GM19455 (cell line): ENCODE measurements around the gene PER2.
"Not testable (repeated sequence)": the region's sequence is repeated elsewhere in the genome, so short reads cannot be mapped to it uniquely, and the experiment has no call there.

ENCODE experiments used
- ATAC-seq: cut with Tn5 transposase; IDR thresholded peaks from one replicate; pipeline ENCODE4 v1.9.1; 2021; ENCODE audit not compliant: unreplicated experiment

PER2 gene, protein sequence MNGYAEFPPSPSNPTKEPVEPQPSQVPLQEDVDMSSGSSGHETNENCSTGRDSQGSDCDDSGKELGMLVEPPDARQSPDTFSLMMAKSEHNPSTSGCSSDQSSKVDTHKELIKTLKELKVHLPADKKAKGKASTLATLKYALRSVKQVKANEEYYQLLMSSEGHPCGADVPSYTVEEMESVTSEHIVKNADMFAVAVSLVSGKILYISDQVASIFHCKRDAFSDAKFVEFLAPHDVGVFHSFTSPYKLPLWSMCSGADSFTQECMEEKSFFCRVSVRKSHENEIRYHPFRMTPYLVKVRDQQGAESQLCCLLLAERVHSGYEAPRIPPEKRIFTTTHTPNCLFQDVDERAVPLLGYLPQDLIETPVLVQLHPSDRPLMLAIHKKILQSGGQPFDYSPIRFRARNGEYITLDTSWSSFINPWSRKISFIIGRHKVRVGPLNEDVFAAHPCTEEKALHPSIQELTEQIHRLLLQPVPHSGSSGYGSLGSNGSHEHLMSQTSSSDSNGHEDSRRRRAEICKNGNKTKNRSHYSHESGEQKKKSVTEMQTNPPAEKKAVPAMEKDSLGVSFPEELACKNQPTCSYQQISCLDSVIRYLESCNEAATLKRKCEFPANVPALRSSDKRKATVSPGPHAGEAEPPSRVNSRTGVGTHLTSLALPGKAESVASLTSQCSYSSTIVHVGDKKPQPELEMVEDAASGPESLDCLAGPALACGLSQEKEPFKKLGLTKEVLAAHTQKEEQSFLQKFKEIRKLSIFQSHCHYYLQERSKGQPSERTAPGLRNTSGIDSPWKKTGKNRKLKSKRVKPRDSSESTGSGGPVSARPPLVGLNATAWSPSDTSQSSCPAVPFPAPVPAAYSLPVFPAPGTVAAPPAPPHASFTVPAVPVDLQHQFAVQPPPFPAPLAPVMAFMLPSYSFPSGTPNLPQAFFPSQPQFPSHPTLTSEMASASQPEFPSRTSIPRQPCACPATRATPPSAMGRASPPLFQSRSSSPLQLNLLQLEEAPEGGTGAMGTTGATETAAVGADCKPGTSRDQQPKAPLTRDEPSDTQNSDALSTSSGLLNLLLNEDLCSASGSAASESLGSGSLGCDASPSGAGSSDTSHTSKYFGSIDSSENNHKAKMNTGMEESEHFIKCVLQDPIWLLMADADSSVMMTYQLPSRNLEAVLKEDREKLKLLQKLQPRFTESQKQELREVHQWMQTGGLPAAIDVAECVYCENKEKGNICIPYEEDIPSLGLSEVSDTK (N-terminal part only)

GRCh38 chr2:238287737-238288649, at the start of gene PER2:
TSS of gene PER2 (minus strand) at chr2:238288610. CDS start at chr2:238277936, 10,674 bp downstream.
- ATAC-seq, result peak; percentile 38

DNA sequence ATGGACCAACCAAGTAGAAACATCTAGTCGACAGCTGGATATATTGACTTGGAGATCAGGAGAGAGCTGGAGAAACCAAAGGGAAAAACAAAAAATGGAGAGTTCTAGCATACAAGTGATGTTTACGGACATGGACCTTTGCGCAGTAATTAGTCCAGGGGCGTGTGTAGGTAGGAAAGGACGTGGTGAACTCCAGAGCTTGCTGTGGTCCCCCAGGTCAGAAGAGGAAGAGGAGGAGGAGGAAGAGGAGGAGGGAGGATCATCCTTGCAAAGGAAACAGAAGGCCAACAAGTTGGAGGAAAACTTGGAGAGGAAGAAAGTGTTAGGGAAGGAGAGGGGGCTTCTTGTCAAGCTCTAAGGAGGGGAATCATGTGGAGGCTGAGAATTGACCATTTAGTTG, 49.4 kb upstream of the PER2 start:
- no peak for ATAC-seq

GRCh38 chr2:238336793-238337444, 48.5 kb upstream of the PER2 start:
- ATAC-seq, result no peak

DNA sequence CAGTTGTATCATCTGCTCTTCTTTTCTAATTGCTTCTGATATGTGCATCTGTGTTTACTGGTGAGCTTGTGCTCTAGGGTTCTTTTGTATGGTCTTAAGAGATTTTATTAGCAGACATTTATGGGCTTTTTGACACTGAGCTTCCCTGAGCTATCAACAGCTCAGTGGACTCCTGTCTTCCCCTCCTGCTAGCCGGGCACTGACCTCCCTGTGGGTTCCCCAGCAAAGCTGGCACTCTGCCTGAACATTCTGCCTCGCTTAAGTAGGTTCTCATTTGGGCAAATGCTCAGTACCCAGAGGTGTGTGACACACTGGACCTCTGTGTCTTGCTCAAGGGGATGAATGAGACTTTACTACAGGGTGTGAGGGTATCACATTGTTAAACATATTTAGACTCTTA, 47.7 kb upstream of the PER2 start:
- no peak for ATAC-seq

DNA sequence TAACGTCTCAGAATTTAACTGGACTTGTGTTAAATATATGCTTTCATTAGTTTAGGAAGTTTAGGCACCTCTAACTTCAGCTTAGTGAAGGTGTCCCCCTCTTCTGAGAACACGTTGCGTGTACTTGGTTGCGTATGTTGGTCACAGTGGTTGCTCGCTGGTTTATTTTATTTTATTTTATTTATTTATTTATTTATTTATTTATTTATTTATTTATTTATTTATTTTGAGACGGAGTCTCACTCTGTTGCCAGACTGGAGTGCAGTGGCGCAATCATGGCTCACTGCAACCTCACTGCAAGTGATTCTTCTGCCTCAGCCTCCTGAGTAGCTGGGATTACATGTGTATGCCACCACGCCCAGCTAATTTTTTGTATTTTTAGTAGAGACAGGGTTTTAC, 47.2 kb upstream of the PER2 start:
- ATAC-seq, result not testable (repeated sequence)

DNA sequence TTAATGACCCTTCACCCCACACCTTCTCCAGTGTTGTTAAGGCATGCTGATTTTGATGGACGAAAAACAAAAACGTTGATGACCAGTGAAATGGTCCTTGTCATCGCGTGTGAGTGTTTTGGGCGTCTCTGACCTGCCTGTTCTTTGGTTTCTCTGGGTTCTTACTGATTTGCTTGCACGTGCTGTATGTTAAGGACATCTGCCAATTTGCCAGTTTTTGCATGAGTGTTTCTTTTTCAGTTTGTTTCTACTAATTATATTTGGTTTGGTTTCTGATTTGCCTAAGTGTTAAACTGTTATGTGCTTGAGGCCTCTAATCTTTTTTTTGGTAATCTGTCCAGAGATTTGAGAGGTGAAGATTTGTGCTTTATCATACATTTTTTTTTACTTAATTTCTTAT, 46.5 kb upstream of the PER2 start:
- no peak for ATAC-seq

DNA sequence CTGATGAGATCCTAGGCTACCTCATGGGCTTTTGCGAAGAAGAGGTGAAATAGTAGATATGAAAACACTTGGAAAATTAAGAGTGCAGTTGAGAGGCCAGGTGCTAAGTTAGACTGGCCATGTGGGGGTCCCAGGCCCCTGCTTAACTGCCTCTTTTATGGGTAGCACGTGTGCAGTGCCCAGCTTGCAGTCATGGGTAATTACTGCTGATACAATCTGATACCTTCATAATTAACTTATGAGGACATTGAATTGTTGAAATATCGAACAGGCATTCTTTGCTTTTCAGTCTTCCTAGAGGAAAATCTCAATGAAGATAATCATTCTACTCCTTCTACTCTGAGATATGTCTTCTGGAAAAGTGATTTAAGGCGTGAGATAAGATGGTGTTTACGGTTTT, 43.5 kb upstream of the PER2 start:
- no peak for ATAC-seq

DNA sequence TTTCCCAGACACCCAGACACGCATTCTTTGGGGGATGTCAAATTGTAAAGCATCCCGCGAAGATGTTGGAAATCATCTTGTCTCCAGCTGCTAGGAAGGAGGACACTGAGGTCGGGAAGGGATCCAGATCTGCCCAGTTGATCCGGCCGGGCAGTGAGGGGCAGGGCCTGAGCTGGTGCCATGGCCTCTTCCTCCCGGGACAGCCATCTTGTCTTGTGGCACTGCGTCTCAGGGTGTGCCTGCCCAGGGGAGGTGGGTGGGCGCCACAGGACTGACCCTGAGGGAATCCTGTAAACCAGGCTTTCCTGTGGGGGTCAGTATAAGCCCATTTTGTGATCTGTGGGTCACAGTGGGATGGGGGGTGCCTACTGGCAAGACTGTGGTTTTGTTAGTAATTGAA, 42.0 kb upstream of the PER2 start:
- no peak for ATAC-seq

DNA sequence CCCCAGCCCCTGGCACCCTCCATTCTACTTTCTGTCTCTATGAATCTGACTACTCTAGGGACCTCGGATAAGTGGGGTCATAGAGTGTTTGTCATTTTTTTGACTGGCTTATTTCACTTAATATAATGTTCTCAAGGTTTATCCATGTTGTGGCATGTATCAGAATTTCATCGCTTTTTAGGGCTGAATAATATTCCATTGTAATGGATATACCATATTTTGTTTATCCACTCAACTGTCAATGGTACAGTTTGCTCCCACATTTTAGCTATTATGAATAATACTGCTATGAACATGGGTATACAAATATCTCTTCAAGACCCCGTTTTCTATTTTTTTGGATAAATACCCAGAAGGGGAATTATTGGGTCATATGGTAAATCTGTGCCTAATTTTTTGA, 39.3 kb upstream of the PER2 start:
- ATAC-seq, result no peak

GRCh38 chr2:238326801-238327365, 38.5 kb upstream of the PER2 start:
- ATAC-seq, result no peak

- no peak for ATAC-seq
Observed at GRCh38 chr2:238325694-238326093, 37.3 kb upstream of the PER2 start.

DNA sequence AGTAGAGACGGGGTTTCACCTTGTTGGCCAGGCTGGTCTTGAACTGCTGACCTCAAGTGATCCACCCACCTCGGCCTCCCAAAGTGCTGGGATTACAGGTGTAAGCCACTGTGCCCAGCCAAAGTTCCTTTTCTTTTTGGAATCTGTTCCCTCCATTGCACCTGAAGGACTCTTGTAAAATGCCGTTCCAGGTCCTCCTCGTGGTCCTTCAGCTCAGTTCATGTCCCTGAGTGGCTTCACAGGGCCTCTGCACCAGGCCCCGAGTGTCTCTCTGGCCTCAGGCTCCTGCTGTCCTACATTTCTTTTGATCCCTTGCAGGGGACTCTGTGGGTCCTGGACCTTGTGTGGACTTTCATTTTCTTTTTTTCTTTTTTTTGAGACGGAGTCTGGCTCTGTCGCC, 35.8 kb upstream of the PER2 start:
- not testable (repeated sequence) for ATAC-seq

DNA sequence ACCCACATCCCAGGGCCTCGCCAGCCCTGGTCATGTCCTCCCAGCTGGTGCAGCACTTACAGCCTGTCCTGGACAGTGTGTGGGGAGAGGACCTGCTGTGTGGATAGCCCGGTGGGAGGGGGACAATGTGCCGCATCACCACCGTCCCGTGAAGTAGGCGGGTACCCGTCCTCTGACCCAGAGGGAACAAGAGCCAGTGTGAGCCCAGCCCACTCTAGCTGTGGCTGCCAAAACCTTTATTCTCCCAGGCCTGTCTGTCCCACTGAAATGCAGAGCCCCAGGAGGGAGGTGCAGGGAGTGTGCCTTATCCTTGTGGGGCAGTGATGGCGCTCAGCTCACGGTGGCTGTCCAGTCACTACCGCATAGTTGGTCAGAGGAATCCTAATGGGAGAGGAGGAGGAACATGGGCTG, 33.6 kb upstream of the PER2 start:
- ATAC-seq, result no peak

DNA sequence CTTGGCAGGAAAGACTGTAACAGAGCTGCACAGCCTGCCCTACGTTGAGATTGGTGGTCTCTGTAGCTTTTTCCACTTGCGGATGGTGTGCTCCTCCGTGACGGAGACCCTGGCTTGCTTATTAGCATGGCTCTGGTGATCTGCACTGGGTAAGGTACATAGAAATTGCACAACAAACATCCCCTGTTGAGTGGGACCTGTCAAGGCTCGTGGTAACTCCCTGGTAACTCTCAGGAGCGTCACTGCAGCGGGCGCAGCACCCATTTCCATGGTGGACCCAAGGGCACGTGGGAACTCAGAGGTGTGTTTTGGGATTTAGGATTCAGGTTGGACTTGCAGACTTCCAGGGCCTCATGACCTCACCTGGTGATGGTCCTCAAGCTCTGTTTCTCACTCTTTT, 33.1 kb upstream of the PER2 start:
- no peak for ATAC-seq

DNA sequence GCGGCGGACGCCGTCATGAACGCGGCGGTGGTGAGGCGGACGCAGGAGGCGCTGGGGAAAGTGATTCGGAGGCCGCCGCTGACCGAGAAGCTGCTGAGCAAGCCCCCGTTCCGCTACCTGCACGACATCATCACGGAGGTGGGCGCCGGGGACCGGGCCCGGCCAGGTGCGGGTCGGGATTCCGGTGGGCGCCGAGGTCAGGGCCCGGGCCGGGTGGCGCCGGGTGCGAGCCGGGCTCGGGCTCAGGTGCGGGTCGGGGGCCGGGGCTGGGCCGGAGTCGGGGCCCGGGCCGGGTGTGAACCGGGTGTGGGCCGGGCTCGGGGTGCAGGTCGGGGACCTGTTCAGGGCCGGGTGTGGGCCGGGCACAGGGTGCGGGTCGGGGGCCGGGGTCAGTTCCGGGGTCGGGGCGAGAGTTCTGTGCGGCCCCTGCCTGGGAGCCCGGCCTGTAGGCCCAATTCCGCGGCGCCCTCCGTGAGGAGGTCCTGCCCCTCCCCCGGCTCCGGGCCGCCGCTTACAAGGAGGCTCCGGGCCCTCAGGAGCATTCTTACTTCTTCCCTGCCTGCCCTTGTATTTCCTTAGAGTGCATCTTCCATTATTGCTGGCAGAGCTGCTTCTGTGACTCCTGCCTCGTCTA, 32.4 kb upstream of the PER2 start:
- peak; percentile 51 for ATAC-seq

- peak; percentile 97 for ATAC-seq
Observed at GRCh38 chr2:238320246-238320647, 31.8 kb upstream of the PER2 start, which contains the start of gene TRAF3IP1. TSS of gene TRAF3IP1 (plus strand) at chr2:238320518. CDS start at chr2:238320663, 145 bp downstream.

- no peak for ATAC-seq
Observed at GRCh38 chr2:238315031-238315595, 26.7 kb upstream of the PER2 start.

GRCh38 chr2:238314576-238314975, 26.2 kb upstream of the PER2 start:
- no peak for ATAC-seq

DNA sequence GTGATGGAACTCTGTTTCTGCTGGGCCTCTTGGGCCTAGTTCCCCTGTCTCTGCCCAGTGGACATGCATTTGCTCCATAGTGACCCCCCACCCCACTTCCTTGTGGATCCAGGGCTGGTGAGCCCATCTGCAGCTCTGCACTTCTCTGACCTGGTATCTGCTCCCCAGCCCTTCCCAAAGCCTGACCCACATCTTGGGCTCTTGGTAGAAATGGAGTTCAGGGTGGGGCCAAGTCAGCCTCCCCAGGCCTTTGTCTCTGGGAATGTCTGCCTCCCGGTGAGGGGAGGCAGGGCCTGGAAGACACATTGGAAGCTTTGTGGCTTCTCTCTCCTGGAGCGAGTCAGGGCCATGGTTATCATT, 25.6 kb upstream of the PER2 start:
- ATAC-seq, result no peak
